ENCODE results near the gene PAPPA2. TPM values are rescaled to one million over a fixed set of nuclear protein-coding genes. Genes with fewer than 3 reads are reported as not detected.

The PAPPA2 gene
- total RNA-seq, 2 experiments from 2014 or later: 0.19 TPM; not detected in 1

- H3K4me1 ChIP-seq (ENCODE audit: insufficient read depth, low read length, poor library complexity, severe bottlenecking): no peaks in the 10 kb centered on the region
- H4K20me1 ChIP-seq (ENCODE audit: insufficient read depth, low read length): no peaks in the 10 kb centered on the region
- H3K79me2 ChIP-seq (ENCODE audit: insufficient read depth, low read depth, low read length): no peaks in the 10 kb centered on the region
- H2AFZ ChIP-seq (ENCODE audit: low read length): no peak overlapping the region
- intact Hi-C loops (cut with micrococcal nuclease; ENCODE audit: unreplicated experiment): no loop called here
- no peak for TF ChIP-seq EZH2phosphoT487 (IDR thresholded peaks at IDR 0.05; ENCODE audit: borderline replicate concordance, low read depth, low read length)
- TF ChIP-seq, protein P1, sequence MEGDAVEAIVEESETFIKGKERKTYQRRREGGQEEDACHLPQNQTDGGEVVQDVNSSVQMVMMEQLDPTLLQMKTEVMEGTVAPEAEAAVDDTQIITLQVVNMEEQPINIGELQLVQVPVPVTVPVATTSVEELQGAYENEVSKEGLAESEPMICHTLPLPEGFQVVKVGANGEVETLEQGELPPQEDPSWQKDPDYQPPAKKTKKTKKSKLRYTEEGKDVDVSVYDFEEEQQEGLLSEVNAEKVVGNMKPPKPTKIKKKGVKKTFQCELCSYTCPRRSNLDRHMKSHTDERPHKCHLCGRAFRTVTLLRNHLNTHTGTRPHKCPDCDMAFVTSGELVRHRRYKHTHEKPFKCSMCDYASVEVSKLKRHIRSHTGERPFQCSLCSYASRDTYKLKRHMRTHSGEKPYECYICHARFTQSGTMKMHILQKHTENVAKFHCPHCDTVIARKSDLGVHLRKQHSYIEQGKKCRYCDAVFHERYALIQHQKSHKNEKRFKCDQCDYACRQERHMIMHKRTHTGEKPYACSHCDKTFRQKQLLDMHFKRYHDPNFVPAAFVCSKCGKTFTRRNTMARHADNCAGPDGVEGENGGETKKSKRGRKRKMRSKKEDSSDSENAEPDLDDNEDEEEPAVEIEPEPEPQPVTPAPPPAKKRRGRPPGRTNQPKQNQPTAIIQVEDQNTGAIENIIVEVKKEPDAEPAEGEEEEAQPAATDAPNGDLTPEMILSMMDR (conservative IDR thresholded peaks at IDR 0.05; ENCODE audit: low read length): peak; percentile 47; the same call in 1 of the 2 replicates
- no TSS peak for BruUV-seq (replicated peaks)
- ChIA-PET POLR2A (no interaction called here), CTCF (ENCODE audit: unreplicated experiment) (no interaction called here)
- peak; percentile 4 for DNase-seq (ENCODE audit: low spot score)
- no peaks in the 10 kb centered on the region for H3K9me2 ChIP-seq (ENCODE audit: insufficient read depth, low read length)
- H3K4me2 ChIP-seq (ENCODE audit: low read length): no peak overlapping the region
- no peaks in the 10 kb centered on the region for H3K9me3 ChIP-seq (ENCODE audit: low read length)
- no peak overlapping the region for H3K27ac ChIP-seq (ENCODE audit: low read depth, low read length, poor library complexity, severe bottlenecking)
- no peaks in the 10 kb centered on the region for H3K36me3 ChIP-seq (ENCODE audit: insufficient read depth, low read length)
- no peak overlapping the region for H3K4me3 ChIP-seq (ENCODE audit: low read depth, low read length, poor library complexity, severe bottlenecking)
Measured at GRCh38 chr1:176878750-176879536, 416.0 kb downstream of the PAPPA2 start.

DNA sequence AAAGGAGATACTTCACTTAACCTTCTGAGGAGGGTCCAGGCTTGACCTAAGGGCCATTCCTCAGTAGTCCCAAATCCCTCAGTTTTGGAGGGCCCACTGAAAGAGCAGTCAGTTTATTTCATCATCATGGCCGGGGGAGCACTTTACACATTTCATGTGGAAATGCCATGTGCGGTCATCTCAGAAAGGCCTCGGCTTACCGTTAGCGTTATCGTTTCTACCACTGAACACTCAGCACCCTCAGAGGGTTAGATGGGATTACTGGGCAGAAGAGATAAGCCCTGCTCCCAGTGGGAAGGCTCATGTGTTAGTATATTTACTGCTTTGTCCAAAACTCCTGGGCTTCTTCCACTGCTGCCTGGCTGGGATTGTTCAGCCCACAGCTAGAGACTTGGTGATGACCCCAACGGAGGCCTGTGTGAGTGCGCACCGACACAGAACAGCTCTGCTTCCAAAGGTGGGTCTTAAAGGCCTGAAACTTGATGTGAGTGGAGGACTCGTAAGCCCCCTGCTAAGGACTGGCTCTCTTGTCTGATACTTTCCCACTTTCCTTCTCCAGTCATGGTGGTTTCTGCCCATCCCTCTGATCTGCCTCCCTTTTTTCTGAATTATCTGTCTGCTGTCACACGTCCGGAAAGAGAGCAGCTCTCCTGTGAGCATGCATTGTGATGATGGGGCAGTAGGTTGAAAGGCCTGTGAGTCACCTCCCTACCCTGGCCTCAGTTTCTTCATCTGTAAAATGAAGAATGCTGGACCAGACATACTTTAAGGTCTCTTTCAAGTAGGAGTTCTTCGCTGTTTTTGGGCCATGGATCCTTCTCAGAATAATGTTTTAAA lies 417.0 kb downstream of the PAPPA2 start:
- H3K9me3 ChIP-seq (ENCODE audit: low read length): no peaks in the 10 kb centered on the region
- intact Hi-C loops (cut with micrococcal nuclease; ENCODE audit: unreplicated experiment): loop anchor here (10.0 kb wide), 1 partner anchor 505 kb away; no protein-coding TSS in a partner anchor
- H2AFZ ChIP-seq (ENCODE audit: low read length): no peak overlapping the region
- H3K4me2 ChIP-seq (ENCODE audit: low read length): no peak overlapping the region
- CTCF ChIA-PET (ENCODE audit: unreplicated experiment): interaction anchor here (0.6 to 1.2 kb wide), 2 partner anchors 318 to 1065 kb away, joined by 3 read pairs; no protein-coding TSS in a partner anchor
- H3K4me3 ChIP-seq (ENCODE audit: low read depth, low read length, poor library complexity, severe bottlenecking): no peak overlapping the region
- no peaks in the 10 kb centered on the region for H3K4me1 ChIP-seq (ENCODE audit: insufficient read depth, low read length, poor library complexity, severe bottlenecking)
- no peak for DNase-seq (ENCODE audit: low spot score)
- POLR2A ChIA-PET: interaction anchor here (0.6 to 0.7 kb wide), 2 partner anchors 1182 to 1841 kb away, joined by 4 to 5 read pairs; no protein-coding TSS in a partner anchor
- H3K27ac ChIP-seq (ENCODE audit: low read depth, low read length, poor library complexity, severe bottlenecking): no peak overlapping the region
- no peaks in the 10 kb centered on the region for H3K9me2 ChIP-seq (ENCODE audit: insufficient read depth, low read length)
- no TSS peak for BruUV-seq (replicated peaks)
- TF ChIP-seq EZH2phosphoT487 (IDR thresholded peaks at IDR 0.05; ENCODE audit: borderline replicate concordance, low read depth, low read length): no peak
- TF ChIP-seq, protein P1 (conservative IDR thresholded peaks at IDR 0.05; ENCODE audit: low read length): no peak
- H3K79me2 ChIP-seq (ENCODE audit: insufficient read depth, low read depth, low read length): no peaks in the 10 kb centered on the region
- H3K36me3 ChIP-seq (ENCODE audit: insufficient read depth, low read length): no peaks in the 10 kb centered on the region
- no peaks in the 10 kb centered on the region for H4K20me1 ChIP-seq (ENCODE audit: insufficient read depth, low read length)

Data from OCI-LY7 (cell line).